GM12878 (cell line): ENCODE data around the gene ZNF69. TPM values are rescaled to one million over a fixed set of nuclear protein-coding genes. Genes with fewer than 3 reads are reported as not detected.

ENCODE experiments used
- ATAC-seq: fragments of 200-7000 bp; cut with Tn5 transposase; 3 replicates; pipeline ENCODE4 v1.9.1; 2020; ENCODE audit warnings: mild to moderate bottlenecking, moderate library complexity
- BruUV-seq: library from RNA; stranded (reverse); fragments of 400-500 nt; replicated peaks from 2 replicates; lab custom pipeline; 2021; lab: Mats Ljungman, UMichigan
- CTCF ChIA-PET: fragments of 300-600 bp; sonication (Branson Sonifier 250); formaldehyde crosslinking; extraction: SDS; loops from one replicate; lab custom pipeline; 2021; ENCODE audit warnings: inconsistent platforms; lab: Yijun Ruan, JAX
- POLR2A ChIA-PET: fragments of 350-600 bp; formaldehyde crosslinking; extraction: SDS; loops from one replicate; lab custom pipeline; 2021; ENCODE audit warnings: inconsistent platforms; lab: Charles Lee
- RAD21 ChIA-PET: fragments of 300-600 bp; sonication (Branson Sonifier 250); formaldehyde crosslinking; loops from one replicate; lab custom pipeline; 2023; ENCODE audit warnings: antibody characterized with exemption; ENCODE audit not compliant: unreplicated experiment; lab: Charles Lee
- SMC1A ChIA-PET: fragments of 300-600 bp; sonication (Branson Sonifier 250); formaldehyde crosslinking; loops from one replicate; lab custom pipeline; 2023; ENCODE audit not compliant: unreplicated experiment, uncharacterized antibody; lab: Charles Lee
- DNase-seq: peaks from one replicate; pipeline ENCODE4 v3.0.0-alpha.2; 2011; ENCODE audit warnings: low read depth, low spot score
- FAIRE-seq: peaks from 3 replicates; lab custom pipeline; 2011; peaks lifted over from hg19 to GRCh38; lab: Jason Lieb, UNC
- H2AFZ ChIP-seq: 2 replicates; pipeline ENCODE4 v1.6.0; 2011; ENCODE audit warnings: low read depth, low read length, control low read depth; ENCODE audit not compliant: control insufficient read depth
- H3K27ac ChIP-seq: 2 replicates; pipeline ENCODE4 v1.5.1; 2011; ENCODE audit warnings: control low read depth; ENCODE audit not compliant: control insufficient read depth, insufficient read depth
- H3K27me3 ChIP-seq, 2 experiments: replicated peaks in 1 of 2; 2 replicates each; pipeline versions ENCODE4 v1.6.0 to v1.6.1; 2011; ENCODE audit warnings: low read length in 1 of 2; ENCODE audit not compliant: control insufficient read depth in 2 of 2, insufficient read depth in 2 of 2
- H3K36me3 ChIP-seq, 2 experiments: 2 replicates each; pipeline ENCODE4 v1.5.1; 2011; ENCODE audit warnings: low read length in 1 of 2; ENCODE audit not compliant: control insufficient read depth in 2 of 2, insufficient read depth in 2 of 2
- H3K4me1 ChIP-seq: 2 replicates; pipeline ENCODE4 v1.6.1; 2011; ENCODE audit warnings: mild to moderate bottlenecking, low read length, moderate library complexity, mixed read lengths; ENCODE audit not compliant: control insufficient read depth, insufficient read depth
- H3K4me2 ChIP-seq: 2 replicates; pipeline ENCODE4 v1.6.0; 2011; ENCODE audit warnings: control low read depth; ENCODE audit not compliant: control insufficient read depth, insufficient read depth
- H3K4me3 ChIP-seq: fragments of 200-600 bp; sonication (generic); 2 replicates; pipeline ENCODE4 v1.5.1; 2016
- H3K79me2 ChIP-seq: 2 replicates; pipeline ENCODE4 v1.6.0; 2011; ENCODE audit warnings: low read length; ENCODE audit not compliant: control insufficient read depth, insufficient read depth
- H3K9ac ChIP-seq: 2 replicates; pipeline ENCODE4 v1.8.0; 2011; ENCODE audit warnings: low read length, control low read depth, mixed read lengths; ENCODE audit not compliant: control insufficient read depth, insufficient read depth
- H3K9me3 ChIP-seq: replicated peaks from 3 replicates; pipeline ENCODE4 v1.5.1; 2011; ENCODE audit warnings: mild to moderate bottlenecking, low read length; ENCODE audit not compliant: control insufficient read depth, insufficient read depth
- H4K20me1 ChIP-seq: 2 replicates; pipeline ENCODE4 v1.6.0; 2011; ENCODE audit not compliant: control insufficient read depth, insufficient read depth
- BRCA1 ChIP-seq: IDR thresholded peaks from 2 replicates; pipeline ENCODE4 v1.6.1; 2011; ENCODE audit warnings: low read depth, low read length, improper control_type of control experiment
- HDAC6 ChIP-seq: fragments of 200-600 bp; sonication (generic); IDR thresholded peaks from one replicate; pipeline ENCODE4 v1.8.0; 2017; ENCODE audit warnings: antibody characterized with exemption; ENCODE audit not compliant: unreplicated experiment
- MTA3 ChIP-seq: IDR thresholded peaks from 2 replicates; pipeline ENCODE4 v1.6.1; 2012; ENCODE audit warnings: low read length, inconsistent platforms, borderline replicate concordance
- NFYA ChIP-seq: IDR thresholded peaks from 2 replicates; pipeline ENCODE4 v1.6.1; 2011; ENCODE audit warnings: low read depth, mild to moderate bottlenecking, low read length, improper control_type of control experiment, borderline replicate concordance
- NR2C2 ChIP-seq: IDR thresholded peaks from 2 replicates; pipeline ENCODE4 v1.6.1; 2011; ENCODE audit warnings: borderline replicate concordance, low read depth; ENCODE audit not compliant: control insufficient read depth, insufficient read length
- RB1 ChIP-seq: fragments of 450-650 bp; formaldehyde crosslinking; IDR thresholded peaks from 2 replicates; pipeline ENCODE4 v1.6.1; 2017; ENCODE audit warnings: mild to moderate bottlenecking, borderline replicate concordance
- SIX5 ChIP-seq: IDR thresholded peaks from 2 replicates; pipeline ENCODE4 v1.6.1; 2011; ENCODE audit warnings: mild to moderate bottlenecking, low read depth, low read length, moderate library complexity; ENCODE audit not compliant: severe bottlenecking
- SRF ChIP-seq, 2 experiments: IDR thresholded peaks; 2 replicates each; pipeline ENCODE4 v1.6.1; 2011; ENCODE audit warnings: low read depth in 2 of 2, low read length in 2 of 2, mild to moderate bottlenecking in 1 of 2, moderate library complexity in 1 of 2
- TARDBP ChIP-seq: IDR thresholded peaks from 2 replicates; pipeline ENCODE4 v1.6.1; 2016; ENCODE audit warnings: borderline replicate concordance
- WGBS: methylation state at CpG from one replicate; pipeline ENCODE4 v1.1.6; 2016; ENCODE audit warnings: low lambda C conversion rate; ENCODE audit not compliant: insufficient replicate concordance, insufficient coverage; ENCODE audit errors: missing lambda C conversion rate; 5-methylcytosine and 5-hydroxymethylcytosine counted together
- in situ Hi-C: fragments of 300-500 bp; cut with MboI; formaldehyde crosslinking; loops from 9 replicates; pipeline ENCODE4 v1.14.3; 2018; ENCODE audit warnings: mixed read lengths
- intact Hi-C: fragments of 100-400 bp; cut with micrococcal nuclease; formaldehyde crosslinking; loops from one replicate; pipeline ENCODE4 v1.14.2; 2022; ENCODE audit not compliant: unreplicated experiment
- polyA plus RNA-seq, 11 experiments: library from polyadenylated mRNA; depleted of rRNA in 4 of 11; unstranded in 6 of 11; stranded (reverse) in 5 of 11; fragments of >200 nt; fragmentation: Nextera tagmentation in 4 of 11; fragmentation: Illumina TruSeq in 1 of 11; extraction: Ambion mirVana in 4 of 11; extraction: Trizol in 1 of 11; gene quantifications; 1 replicate in 1 of 11; 2 replicates in 10 of 11; pipeline versions ENCODE4 v1.2.1 to v1.2.3, GENCODE V29; 2011 to 2016; ENCODE audit warnings: inconsistent platforms in 2 of 11, missing spikeins in 2 of 11, low read depth in 1 of 11
- total RNA-seq, 4 experiments: library from RNA; depleted of rRNA in 3 of 4; stranded (reverse); fragments of >200 nt in 3 of 4; fragmentation: Illumina TruSeq in 1 of 4; extraction: Trizol in 1 of 4; gene quantifications; 2 replicates each; pipeline versions ENCODE4 v1.2.1 to v1.2.3, GENCODE V29; 2013 to 2021
- TF ChIP-seq, protein P1 (sequence below): fragments of 450-650 bp; IDR thresholded peaks from 2 replicates; pipeline ENCODE4 v1.6.1; 2017; ENCODE audit warnings: borderline replicate concordance

Gene ZNF69
- total and polyA plus RNA-seq, 10 of the 15 experiments (the other 5 are each of a cell fraction or from before 2014, with no cell fraction given), result 0.15 to 0.63 (median 0.49) TPM

DNA sequence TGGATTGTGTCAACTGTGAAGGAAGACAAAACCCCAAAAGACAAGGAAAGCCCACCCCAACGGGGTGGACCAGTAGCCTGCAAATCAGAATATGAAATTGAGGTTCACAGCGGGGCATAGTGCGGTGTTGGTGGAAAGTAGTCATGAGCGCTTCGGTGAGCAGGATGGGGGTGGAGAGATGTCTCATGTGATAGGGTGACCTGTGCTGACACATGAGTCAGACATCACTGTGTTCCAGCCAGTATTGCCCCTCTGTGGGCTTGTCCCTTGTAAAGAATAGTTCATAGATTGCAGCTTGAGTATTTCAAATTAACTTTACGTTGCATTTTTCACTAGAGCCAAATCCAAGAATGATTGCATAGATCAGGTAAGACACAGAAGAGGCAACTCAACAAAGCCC is 7.3 kb downstream of the ZNF69 start:
- WGBS, result 68% methylated on average over 6 of the region's 6 CpGs
- Histone ChIP-seq H3K36me3 (no peaks in the 10 kb centered on the region), H4K20me1 (no peaks in the 10 kb centered on the region), H3K27ac (no peak overlapping the region), H3K4me1 (no peaks in the 10 kb centered on the region), H3K9ac (no peak overlapping the region), H2AFZ (no peak overlapping the region), H3K9me3 (no peaks in the 10 kb centered on the region; the same call in 2 of the 3 replicates), H3K27me3 (no peaks in the 10 kb centered on the region), H3K4me2 (no peak overlapping the region), H3K79me2 (no peaks in the 10 kb centered on the region), H3K4me3 (no peak overlapping the region)
- intact Hi-C loops (no loop called here), in situ Hi-C loops (no loop called here)
- ChIA-PET POLR2A (no interaction called here), SMC1A (no interaction called here), CTCF (no interaction called here), RAD21 (no interaction called here)
- no peak for ATAC-seq
- TF ChIP-seq MTA3, result no peak
- no peak for TF ChIP-seq TARDBP
- no peak for TF ChIP-seq NFYA
- no peak for TF ChIP-seq RB1
- no peak for TF ChIP-seq BRCA1
- TF ChIP-seq SIX5, result no peak
- no peak for TF ChIP-seq NR2C2
- TF ChIP-seq, protein P1, sequence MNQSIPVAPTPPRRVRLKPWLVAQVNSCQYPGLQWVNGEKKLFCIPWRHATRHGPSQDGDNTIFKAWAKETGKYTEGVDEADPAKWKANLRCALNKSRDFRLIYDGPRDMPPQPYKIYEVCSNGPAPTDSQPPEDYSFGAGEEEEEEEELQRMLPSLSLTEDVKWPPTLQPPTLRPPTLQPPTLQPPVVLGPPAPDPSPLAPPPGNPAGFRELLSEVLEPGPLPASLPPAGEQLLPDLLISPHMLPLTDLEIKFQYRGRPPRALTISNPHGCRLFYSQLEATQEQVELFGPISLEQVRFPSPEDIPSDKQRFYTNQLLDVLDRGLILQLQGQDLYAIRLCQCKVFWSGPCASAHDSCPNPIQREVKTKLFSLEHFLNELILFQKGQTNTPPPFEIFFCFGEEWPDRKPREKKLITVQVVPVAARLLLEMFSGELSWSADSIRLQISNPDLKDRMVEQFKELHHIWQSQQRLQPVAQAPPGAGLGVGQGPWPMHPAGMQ, result no peak
- TF ChIP-seq HDAC6, result no peak
- TF ChIP-seq SRF (IDR thresholded peaks at IDR 0.05; ENCODE audit: low read depth in 2 of 2, low read length in 2 of 2), result no peak
- DNase-seq, result no peak
- FAIRE-seq, result no peak
- BruUV-seq, result no TSS peak
